Fibroblast of lung (primary cell): Measurements from ENCODE around the gene OSMR. TPM values are rescaled to one million over a fixed set of nuclear protein-coding genes. Genes with fewer than 3 reads are reported as not detected.

Experiments used
- DNase-seq, 2 donors: peaks; one replicate each; pipeline versions ENCODE4 v3.0.0 to v3.0.0-alpha.2; 2010; ENCODE audit warnings: low read depth in 2 of 2
- H2AFZ ChIP-seq: 2 replicates; pipeline ENCODE4 v1.5.1; 2012; ENCODE audit warnings: low read length, control low read depth, inconsistent platforms
- H3K27ac ChIP-seq: 2 replicates; pipeline ENCODE4 v1.5.1; 2011; ENCODE audit warnings: low read length, control low read depth; ENCODE audit not compliant: insufficient read depth
- H3K27me3 ChIP-seq: 2 replicates; pipeline ENCODE4 v1.5.1; 2011; ENCODE audit warnings: mild to moderate bottlenecking, low read length; ENCODE audit not compliant: control insufficient read depth, insufficient read depth
- H3K36me3 ChIP-seq: 2 replicates; pipeline ENCODE4 v1.5.1; 2011; ENCODE audit warnings: low read length; ENCODE audit not compliant: control insufficient read depth, insufficient read depth
- H3K4me1 ChIP-seq: 2 replicates; pipeline ENCODE4 v1.5.1; 2011; ENCODE audit warnings: low read length; ENCODE audit not compliant: control insufficient read depth, insufficient read depth; ENCODE audit errors: extremely low read depth
- H3K4me2 ChIP-seq: 2 replicates; pipeline ENCODE4 v1.5.1; 2011; ENCODE audit warnings: low read length, control low read depth; ENCODE audit not compliant: insufficient read depth; ENCODE audit errors: extremely low read depth
- H3K4me3 ChIP-seq, 4 experiments: fragments of 200-600 bp in 1 of 4; sonication (generic) in 1 of 4; replicated peaks in 1 of 4; 2 replicates each; pipeline ENCODE4 v1.5.1; 2011 to 2016; ENCODE audit warnings: low read length in 4 of 4, low read depth in 3 of 4, mild to moderate bottlenecking in 3 of 4, control low read depth in 2 of 4, inconsistent platforms in 1 of 4, mixed read lengths in 1 of 4; ENCODE audit not compliant: insufficient read depth in 1 of 4; ENCODE audit errors: control extremely low read depth in 1 of 4
- H3K79me2 ChIP-seq: 2 replicates; pipeline ENCODE4 v1.5.1; 2012; ENCODE audit warnings: mild to moderate bottlenecking, low read length, inconsistent platforms; ENCODE audit not compliant: control insufficient read depth, insufficient read depth
- H3K9ac ChIP-seq: 2 replicates; pipeline ENCODE4 v1.5.1; 2011; ENCODE audit warnings: mild to moderate bottlenecking, low read length, control low read depth; ENCODE audit not compliant: insufficient read depth
- H3K9me3 ChIP-seq: 2 replicates; pipeline ENCODE4 v1.5.1; 2012; ENCODE audit warnings: low read depth, low read length; ENCODE audit not compliant: control insufficient read depth, insufficient read depth
- H4K20me1 ChIP-seq: 2 replicates; pipeline ENCODE4 v1.5.1; 2011; ENCODE audit warnings: low read length; ENCODE audit not compliant: control insufficient read depth, insufficient read depth; ENCODE audit errors: extremely low read depth
- EZH2 ChIP-seq: IDR thresholded peaks from 2 replicates; pipeline ENCODE4 v1.5.1; 2012; ENCODE audit warnings: low read length, control low read depth, mild to moderate bottlenecking; ENCODE audit errors: missing control alignments
- polyA plus RNA-seq, 2 donors: library from polyadenylated mRNA; depleted of rRNA in 1 of 2; stranded (reverse) in 1 of 2; unstranded in 1 of 2; fragments of >200 nt; gene quantifications; 2 replicates each; pipeline ENCODE4 v1.2.1, GENCODE V29; 2011 to 2012; ENCODE audit warnings: missing spikeins in 1 of 2
- total RNA-seq: library from RNA; depleted of rRNA; stranded (reverse); fragments of >200 nt; gene quantifications from 2 replicates; pipeline ENCODE4 v1.2.1, GENCODE V29; 2014
- TF ChIP-seq, protein P1 (sequence below), 2 donors: IDR thresholded peaks in 1 of 2; conservative IDR thresholded peaks in 1 of 2; 1 replicate in 1 of 2; 2 replicates in 1 of 2; pipeline ENCODE4 v1.5.1; 2011 to 2012; ENCODE audit warnings: low read length in 2 of 2, control low read depth in 1 of 2, inconsistent platforms in 1 of 2, low read depth in 1 of 2, mild to moderate bottlenecking in 1 of 2

The OSMR gene
- total and polyA plus RNA-seq, 2 donors (not counting 1 experiment from before 2014, with no cell fraction given) = 102 to 189 TPM

DNA sequence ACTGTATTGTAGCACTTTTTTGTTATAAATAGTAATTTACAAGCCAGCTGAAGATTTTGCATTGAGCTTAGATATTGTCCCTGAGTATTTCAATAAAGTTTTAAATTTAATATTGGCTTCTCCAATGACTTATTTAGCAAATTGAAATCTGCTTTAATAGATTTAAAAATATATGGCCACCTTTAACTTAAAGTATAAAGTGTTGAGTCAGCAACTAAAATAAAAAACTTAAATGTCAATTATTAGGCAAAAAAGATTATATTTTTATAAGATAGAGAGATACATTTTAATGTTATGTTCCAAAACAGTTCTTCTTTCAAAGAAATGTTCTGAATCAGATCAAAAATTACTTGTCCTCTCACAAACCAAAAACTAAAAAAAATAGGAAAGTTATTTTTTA lies 60.7 kb downstream of the OSMR start:
- DNase-seq = no peak
- no peak for TF ChIP-seq EZH2
- TF ChIP-seq, protein P1, sequence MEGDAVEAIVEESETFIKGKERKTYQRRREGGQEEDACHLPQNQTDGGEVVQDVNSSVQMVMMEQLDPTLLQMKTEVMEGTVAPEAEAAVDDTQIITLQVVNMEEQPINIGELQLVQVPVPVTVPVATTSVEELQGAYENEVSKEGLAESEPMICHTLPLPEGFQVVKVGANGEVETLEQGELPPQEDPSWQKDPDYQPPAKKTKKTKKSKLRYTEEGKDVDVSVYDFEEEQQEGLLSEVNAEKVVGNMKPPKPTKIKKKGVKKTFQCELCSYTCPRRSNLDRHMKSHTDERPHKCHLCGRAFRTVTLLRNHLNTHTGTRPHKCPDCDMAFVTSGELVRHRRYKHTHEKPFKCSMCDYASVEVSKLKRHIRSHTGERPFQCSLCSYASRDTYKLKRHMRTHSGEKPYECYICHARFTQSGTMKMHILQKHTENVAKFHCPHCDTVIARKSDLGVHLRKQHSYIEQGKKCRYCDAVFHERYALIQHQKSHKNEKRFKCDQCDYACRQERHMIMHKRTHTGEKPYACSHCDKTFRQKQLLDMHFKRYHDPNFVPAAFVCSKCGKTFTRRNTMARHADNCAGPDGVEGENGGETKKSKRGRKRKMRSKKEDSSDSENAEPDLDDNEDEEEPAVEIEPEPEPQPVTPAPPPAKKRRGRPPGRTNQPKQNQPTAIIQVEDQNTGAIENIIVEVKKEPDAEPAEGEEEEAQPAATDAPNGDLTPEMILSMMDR (conservative IDR thresholded peaks at IDR 0.05 in 1 of 2, IDR thresholded peaks at IDR 0.05 in 1 of 2; ENCODE audit: low read depth in 1 of 2, low read length in 2 of 2) = no peak
- peaks cover 18% of the 10 kb centered on the region for H3K36me3 ChIP-seq

DNA sequence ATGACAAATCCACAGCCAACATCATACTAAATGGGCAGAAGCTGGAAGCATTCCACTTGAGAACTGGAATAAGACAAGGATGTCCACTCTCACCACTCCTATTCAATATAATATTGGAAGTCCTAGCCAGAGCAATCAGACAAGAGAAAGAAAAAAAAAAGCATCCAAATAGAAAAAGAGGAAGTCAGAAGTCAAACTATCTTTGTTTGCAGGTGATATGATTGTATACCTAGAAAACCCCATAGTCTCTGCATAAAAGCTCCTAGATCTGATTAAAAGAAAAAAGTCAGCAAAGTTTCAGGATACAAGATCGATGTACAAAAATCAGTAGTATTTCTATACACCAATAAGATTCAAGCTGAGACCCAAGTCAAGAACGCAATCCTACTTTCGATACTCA lies 66.1 kb downstream of the OSMR start:
- peaks cover 9% of the 10 kb centered on the region for H3K36me3 ChIP-seq
- H3K79me2 ChIP-seq = no peaks in the 10 kb centered on the region
- H3K4me2 ChIP-seq = no peak overlapping the region
- no peak overlapping the region for H3K9ac ChIP-seq
- H3K27me3 ChIP-seq = no peaks in the 10 kb centered on the region
- H3K9me3 ChIP-seq = no peaks in the 10 kb centered on the region
- no peak overlapping the region for H3K27ac ChIP-seq
- H2AFZ ChIP-seq = no peak overlapping the region
- no peaks in the 10 kb centered on the region for H3K4me1 ChIP-seq
- H4K20me1 ChIP-seq = no peaks in the 10 kb centered on the region
- TF ChIP-seq, protein P1 (conservative IDR thresholded peaks at IDR 0.05 in 1 of 2, IDR thresholded peaks at IDR 0.05 in 1 of 2; ENCODE audit: low read depth in 1 of 2, low read length in 2 of 2) = no peak
- no peak for TF ChIP-seq EZH2
- DNase-seq = no peak
- H3K4me3 ChIP-seq = no peak overlapping the region

More for the DNA sequence above, 60.7 kb downstream of the OSMR start:
- Histone ChIP-seq H3K4me3 (no peak overlapping the region), H3K9me3 (no peaks in the 10 kb centered on the region), H2AFZ (no peak overlapping the region), H3K4me2 (no peak overlapping the region), H4K20me1 (no peaks in the 10 kb centered on the region), H3K27me3 (no peaks in the 10 kb centered on the region), H3K4me1 (no peaks in the 10 kb centered on the region), H3K79me2 (no peaks in the 10 kb centered on the region), H3K27ac (no peak overlapping the region), H3K9ac (no peak overlapping the region)

DNA sequence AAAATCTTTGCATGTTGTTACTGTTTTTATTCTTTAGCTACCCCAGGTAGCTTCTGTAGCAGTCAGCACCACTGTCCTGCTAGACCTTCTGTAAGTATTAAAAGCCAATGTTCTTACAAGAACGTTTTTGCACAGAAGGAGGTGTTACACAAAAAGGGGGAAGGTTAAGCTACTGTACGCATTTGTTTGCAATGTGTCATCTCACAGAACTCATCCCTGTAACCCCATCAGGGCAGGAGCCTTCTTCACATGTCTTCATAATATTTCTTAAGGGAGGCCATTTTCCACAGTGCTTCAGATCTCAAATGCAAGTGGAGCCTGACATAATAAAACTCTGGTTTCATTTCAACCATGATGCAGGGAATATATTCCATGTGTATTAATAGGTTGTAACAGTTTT lies 67.9 kb downstream of the OSMR start:
- H3K27me3 ChIP-seq = no peaks in the 10 kb centered on the region
- no peak overlapping the region for H3K9ac ChIP-seq
- peaks cover 7% of the 10 kb centered on the region for H3K36me3 ChIP-seq
- no peak overlapping the region for H3K4me3 ChIP-seq
- no peaks in the 10 kb centered on the region for H3K4me1 ChIP-seq
- H3K4me2 ChIP-seq = no peak overlapping the region
- H3K79me2 ChIP-seq = no peaks in the 10 kb centered on the region
- H3K9me3 ChIP-seq = no peaks in the 10 kb centered on the region
- no peak for DNase-seq
- TF ChIP-seq, protein P1 (conservative IDR thresholded peaks at IDR 0.05 in 1 of 2, IDR thresholded peaks at IDR 0.05 in 1 of 2; ENCODE audit: low read depth in 1 of 2, low read length in 2 of 2) = no peak
- no peak overlapping the region for H3K27ac ChIP-seq
- H2AFZ ChIP-seq = no peak overlapping the region
- no peaks in the 10 kb centered on the region for H4K20me1 ChIP-seq
